HCT116 (cell line): ENCODE measurements around the gene GM2A. TPM values are rescaled to one million over a fixed set of nuclear protein-coding genes. Genes with fewer than 3 reads are reported as not detected.

Experiments
- ATAC-seq: fragments of 200-7000 bp; cut with Tn5 transposase; 2 replicates; pipeline ENCODE4 v1.9.1; 2020; ENCODE audit warnings: mild to moderate bottlenecking, moderate library complexity
- BruUV-seq: library from RNA; stranded (reverse); fragments of 400-500 nt; replicated peaks from 2 replicates; lab custom pipeline; 2021; lab: Mats Ljungman, UMichigan
- CTCF ChIA-PET: fragments of 300-600 bp; sonication (Branson Sonifier 250); formaldehyde crosslinking; loops from one replicate; lab custom pipeline; 2021; ENCODE audit warnings: antibody characterized with exemption; lab: Charles Lee
- POLR2A ChIA-PET: fragments of 300-600, 350-600 bp; sonication (Branson Sonifier 250); formaldehyde crosslinking; loops from one replicate; lab custom pipeline; 2021; ENCODE audit warnings: antibody characterized with exemption; lab: Charles Lee
- RAD21 ChIA-PET, 2 experiments: fragments of 300-600 bp; sonication (Branson Sonifier 250); formaldehyde crosslinking; loops; one replicate each; lab custom pipeline; 2023; ENCODE audit warnings: low total read pairs in 2 of 2; ENCODE audit not compliant: uncharacterized antibody in 2 of 2, unreplicated experiment in 2 of 2, low non-redundant PET in 1 of 2; lab: Charles Lee
- DNase-seq: peaks from one replicate; pipeline ENCODE4 v3.0.0-alpha.2; 2010; ENCODE audit warnings: low read depth, low spot score
- H2AFZ ChIP-seq: fragments of 200-600 bp; shearing (Covaris generic), sonication (generic); 2 replicates; pipeline ENCODE4 v1.6.1; 2017; ENCODE audit warnings: low read depth, mixed run types, mixed read lengths, antibody characterized with exemption, low read length; ENCODE audit not compliant: poor library complexity, severe bottlenecking
- H3K27ac ChIP-seq: 2 replicates; pipeline ENCODE4 v1.5.1; 2012; ENCODE audit warnings: low read depth, low read length
- H3K27me3 ChIP-seq: fragments of 200-600 bp; sonication (generic); 2 replicates; pipeline ENCODE4 v1.6.1; 2016; ENCODE audit warnings: mixed run types, low read length, mixed read lengths; ENCODE audit not compliant: insufficient read depth
- H3K36me3 ChIP-seq, 2 experiments: fragments of 200-500 bp in 1 of 2; fragments of 200-600 bp in 1 of 2; sonication (Bioruptor generic) in 1 of 2; sonication (generic) in 1 of 2; 2 replicates each; pipeline versions ENCODE4 v1.5.1 to v1.6.1; 2014 to 2016; ENCODE audit warnings: low read length in 2 of 2, inconsistent platforms in 1 of 2, mixed read lengths in 1 of 2, mixed run types in 1 of 2; ENCODE audit not compliant: insufficient read depth in 2 of 2, control insufficient read depth in 1 of 2
- H3K4me1 ChIP-seq, 2 experiments: fragments of 200-600 bp in 1 of 2; sonication (generic) in 1 of 2; 2 replicates each; pipeline versions ENCODE4 v1.5.1 to v1.6.1; 2012 to 2017; ENCODE audit warnings: low read length in 2 of 2, inconsistent platforms in 1 of 2, mild to moderate bottlenecking in 1 of 2, mixed read lengths in 1 of 2, mixed run types in 1 of 2, moderate library complexity in 1 of 2; ENCODE audit not compliant: insufficient read depth in 2 of 2, control insufficient read depth in 1 of 2
- H3K4me2 ChIP-seq: fragments of 200-600 bp; sonication (generic); 2 replicates; pipeline ENCODE4 v1.6.1; 2017; ENCODE audit warnings: mixed run types, low read length, mixed read lengths
- H3K4me3 ChIP-seq, 2 experiments: fragments of 200-600 bp in 1 of 2; sonication (generic) in 1 of 2; replicated peaks in 1 of 2; 2 replicates each; pipeline ENCODE4 v1.5.1; 2011 to 2016; ENCODE audit warnings: low read length in 2 of 2, control low read depth in 1 of 2, low read depth in 1 of 2, mild to moderate bottlenecking in 1 of 2, mixed read lengths in 1 of 2, mixed run types in 1 of 2
- H3K79me2 ChIP-seq: fragments of 200-600 bp; sonication (generic); 2 replicates; pipeline ENCODE4 v1.6.1; 2017; ENCODE audit warnings: mild to moderate bottlenecking, mixed run types, low read length, moderate library complexity, mixed read lengths; ENCODE audit not compliant: insufficient read depth
- H3K9ac ChIP-seq: fragments of 200-600 bp; sonication (generic); 2 replicates; pipeline ENCODE4 v1.6.1; 2016; ENCODE audit warnings: low read length, mixed read lengths
- H3K9me2 ChIP-seq: fragments of 200-600 bp; sonication (generic), shearing (Covaris generic); 2 replicates; pipeline ENCODE4 v1.6.1; 2017; ENCODE audit warnings: mixed run types, mild to moderate bottlenecking, moderate library complexity; ENCODE audit not compliant: insufficient read depth
- H3K9me3 ChIP-seq, 2 experiments: fragments of 200-500 bp in 1 of 2; fragments of 200-600 bp in 1 of 2; sonication (Bioruptor generic) in 1 of 2; sonication (generic) in 1 of 2; 2 replicates each; pipeline ENCODE4 v1.6.1; 2014 to 2017; ENCODE audit warnings: low read length in 2 of 2, mixed read lengths in 2 of 2, inconsistent platforms in 1 of 2, low read depth in 1 of 2, mild to moderate bottlenecking in 1 of 2, mixed run types in 1 of 2, moderate library complexity in 1 of 2; ENCODE audit not compliant: control insufficient read depth in 1 of 2, insufficient read depth in 1 of 2
- H4K20me1 ChIP-seq: fragments of 200-600 bp; sonication (generic), shearing (Covaris generic); 2 replicates; pipeline ENCODE4 v1.6.1; 2017; ENCODE audit warnings: mixed run types, mild to moderate bottlenecking, moderate library complexity; ENCODE audit not compliant: insufficient read depth
- CBX3 ChIP-seq: IDR thresholded peaks from 2 replicates; pipeline ENCODE4 v1.6.1; 2012; ENCODE audit warnings: low read depth
- CEBPB ChIP-seq: IDR thresholded peaks from 2 replicates; pipeline ENCODE4 v1.6.1; 2012; ENCODE audit warnings: low read depth
- EGR1 ChIP-seq: IDR thresholded peaks from 2 replicates; pipeline ENCODE4 v1.6.1; 2012; ENCODE audit warnings: low read depth
- ELF1 ChIP-seq: IDR thresholded peaks from 2 replicates; pipeline ENCODE4 v1.6.1; 2012; ENCODE audit warnings: low read depth, borderline replicate concordance
- EZH2 ChIP-seq: fragments of 200-600 bp; sonication (generic); IDR thresholded peaks from 2 replicates; pipeline ENCODE4 v1.6.1; 2017; ENCODE audit warnings: antibody characterized with exemption, mixed run types
- EZH2phosphoT487 ChIP-seq: fragments of 200-600 bp; IDR thresholded peaks from 2 replicates; pipeline ENCODE4 v1.6.1; 2018; ENCODE audit warnings: antibody characterized with exemption, borderline replicate concordance
- FOSL1 ChIP-seq: IDR thresholded peaks from 2 replicates; pipeline ENCODE4 v1.6.1; 2012; ENCODE audit warnings: low read depth
- SIN3A ChIP-seq: IDR thresholded peaks from 2 replicates; pipeline ENCODE4 v1.6.1; 2012; ENCODE audit warnings: low read depth
- SP1 ChIP-seq: IDR thresholded peaks from 2 replicates; pipeline ENCODE4 v1.6.1; 2012; ENCODE audit warnings: low read depth
- SRF ChIP-seq: IDR thresholded peaks from 2 replicates; pipeline ENCODE4 v1.6.1; 2012; ENCODE audit warnings: low read depth
- YY1 ChIP-seq: IDR thresholded peaks from 2 replicates; pipeline ENCODE4 v1.6.1; 2011; ENCODE audit warnings: low read length, low read depth, moderate library complexity, mild to moderate bottlenecking; ENCODE audit not compliant: insufficient replicate concordance; ENCODE audit errors: extremely low read depth
- ZFX ChIP-seq: fragments of 450-650 bp; IDR thresholded peaks from 2 replicates; pipeline ENCODE4 v1.6.1; 2017
- ZNF274 ChIP-seq: fragments of 200-500 bp; sonication (Bioruptor generic); IDR thresholded peaks from 2 replicates; pipeline ENCODE4 v1.6.1; 2014; ENCODE audit warnings: mild to moderate bottlenecking, low read depth, low read length, inconsistent platforms
- intact Hi-C: fragments of 100-400 bp; cut with micrococcal nuclease; formaldehyde crosslinking; loops from 2 replicates; pipeline ENCODE4 v1.10.0; 2022
- total RNA-seq: library from RNA; stranded (reverse); gene quantifications from one replicate; pipeline ENCODE4 v1.2.1, GENCODE V29; 2021; ENCODE audit not compliant: unreplicated experiment
- TF ChIP-seq, protein P1 (sequence below): IDR thresholded peaks from 2 replicates; pipeline ENCODE4 v1.6.1; 2011; ENCODE audit warnings: mild to moderate bottlenecking, low read length, moderate library complexity; ENCODE audit not compliant: insufficient replicate concordance; ENCODE audit errors: extremely low read depth
- TF ChIP-seq, protein P2 (sequence below): IDR thresholded peaks from 2 replicates; pipeline ENCODE4 v1.6.1; 2012
- TF ChIP-seq, protein P3 (sequence below): IDR thresholded peaks from 2 replicates; pipeline ENCODE4 v1.6.1; 2012; ENCODE audit warnings: low read depth

The GM2A gene
- total RNA-seq, 1 experiment from 2014 or later = 25.0 TPM

DNA sequence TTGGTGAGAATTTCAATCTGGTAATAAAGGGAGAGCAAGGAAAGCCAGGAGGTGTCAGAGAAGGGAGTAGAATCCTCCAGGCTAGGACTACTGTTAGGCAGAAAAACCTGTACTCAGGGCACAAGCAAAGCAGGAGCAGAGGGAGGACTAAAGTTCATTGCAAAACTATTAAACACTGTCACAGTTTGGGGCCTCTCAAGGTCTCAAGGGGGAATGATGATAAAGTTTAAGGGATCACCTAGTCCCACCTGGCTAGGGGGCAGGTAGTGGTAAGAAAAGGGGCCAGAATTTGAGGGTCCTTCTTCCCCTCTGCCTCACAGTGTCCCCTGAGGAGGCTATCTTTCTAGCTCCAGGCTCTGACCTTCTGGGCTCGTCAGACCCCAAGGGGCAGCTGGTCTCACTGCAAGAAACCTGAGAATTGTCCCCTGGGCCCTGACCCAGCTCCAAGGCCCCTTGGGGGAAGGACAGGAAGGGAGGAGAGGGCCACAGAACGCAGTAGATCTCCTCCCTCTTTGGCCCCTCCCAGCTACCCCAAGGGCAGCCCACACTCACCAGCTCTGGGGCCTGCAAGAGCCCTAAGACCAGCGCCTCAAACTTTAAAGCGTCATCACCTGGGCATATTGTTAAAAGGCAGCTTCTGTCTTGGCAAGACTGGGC, 30.1 kb upstream of the GM2A start:
- peaks cover 8 to 23% of the 10 kb centered on the region in 2 experiments; a peak in 3 of 4 replicates for H3K4me1 ChIP-seq
- H3K9ac ChIP-seq = peak overlapping the region; percentile 58
- H3K79me2 ChIP-seq = no peaks in the 10 kb centered on the region
- no peaks in the 10 kb centered on the region for H3K27me3 ChIP-seq
- H3K4me3 ChIP-seq = peak overlapping the region; percentile 62 to 64
- H3K36me3 ChIP-seq = no peaks in the 10 kb centered on the region
- H2AFZ ChIP-seq = peak overlapping the region; percentile 84
- ChIA-PET POLR2A (interaction anchor here (1.3 to 2.4 kb wide), 3 partner anchors 9 to 30 kb away, joined by 4 to 15 read pairs (median 4); partner anchors contain the start of gene GM2A), RAD21 (no interaction called here), CTCF (interaction anchor here (1.1 to 1.8 kb wide), 3 partner anchors 16 to 93 kb away, joined by 4 to 10 read pairs (median 5); partner anchors contain the start of gene GM2A)
- intact Hi-C loops = no loop called here
- H3K9me3 ChIP-seq = no peaks in the 10 kb centered on the region
- BruUV-seq = no TSS peak
- peak overlapping the region; percentile 96 for H3K4me2 ChIP-seq
- no peaks in the 10 kb centered on the region for H4K20me1 ChIP-seq
- no peaks in the 10 kb centered on the region for H3K9me2 ChIP-seq
- no peak overlapping the region for H3K27ac ChIP-seq
- TF ChIP-seq EGR1 (no peak), ELF1 (no peak), ZFX (no peak), FOSL1 (no peak), YY1 (no peak), ZNF274 (no peak), CEBPB (no peak), SIN3A (no peak), SRF (no peak), SP1 (no peak), EZH2 (no peak), EZH2phosphoT487 (no peak), CBX3 (no peak)
- TF ChIP-seq, protein P1, sequence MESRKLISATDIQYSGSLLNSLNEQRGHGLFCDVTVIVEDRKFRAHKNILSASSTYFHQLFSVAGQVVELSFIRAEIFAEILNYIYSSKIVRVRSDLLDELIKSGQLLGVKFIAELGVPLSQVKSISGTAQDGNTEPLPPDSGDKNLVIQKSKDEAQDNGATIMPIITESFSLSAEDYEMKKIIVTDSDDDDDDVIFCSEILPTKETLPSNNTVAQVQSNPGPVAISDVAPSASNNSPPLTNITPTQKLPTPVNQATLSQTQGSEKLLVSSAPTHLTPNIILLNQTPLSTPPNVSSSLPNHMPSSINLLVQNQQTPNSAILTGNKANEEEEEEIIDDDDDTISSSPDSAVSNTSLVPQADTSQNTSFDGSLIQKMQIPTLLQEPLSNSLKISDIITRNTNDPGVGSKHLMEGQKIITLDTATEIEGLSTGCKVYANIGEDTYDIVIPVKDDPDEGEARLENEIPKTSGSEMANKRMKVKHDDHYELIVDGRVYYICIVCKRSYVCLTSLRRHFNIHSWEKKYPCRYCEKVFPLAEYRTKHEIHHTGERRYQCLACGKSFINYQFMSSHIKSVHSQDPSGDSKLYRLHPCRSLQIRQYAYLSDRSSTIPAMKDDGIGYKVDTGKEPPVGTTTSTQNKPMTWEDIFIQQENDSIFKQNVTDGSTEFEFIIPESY = no peak
- TF ChIP-seq, protein P2, sequence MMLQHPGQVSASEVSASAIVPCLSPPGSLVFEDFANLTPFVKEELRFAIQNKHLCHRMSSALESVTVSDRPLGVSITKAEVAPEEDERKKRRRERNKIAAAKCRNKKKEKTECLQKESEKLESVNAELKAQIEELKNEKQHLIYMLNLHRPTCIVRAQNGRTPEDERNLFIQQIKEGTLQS = no peak
- TF ChIP-seq, protein P3, sequence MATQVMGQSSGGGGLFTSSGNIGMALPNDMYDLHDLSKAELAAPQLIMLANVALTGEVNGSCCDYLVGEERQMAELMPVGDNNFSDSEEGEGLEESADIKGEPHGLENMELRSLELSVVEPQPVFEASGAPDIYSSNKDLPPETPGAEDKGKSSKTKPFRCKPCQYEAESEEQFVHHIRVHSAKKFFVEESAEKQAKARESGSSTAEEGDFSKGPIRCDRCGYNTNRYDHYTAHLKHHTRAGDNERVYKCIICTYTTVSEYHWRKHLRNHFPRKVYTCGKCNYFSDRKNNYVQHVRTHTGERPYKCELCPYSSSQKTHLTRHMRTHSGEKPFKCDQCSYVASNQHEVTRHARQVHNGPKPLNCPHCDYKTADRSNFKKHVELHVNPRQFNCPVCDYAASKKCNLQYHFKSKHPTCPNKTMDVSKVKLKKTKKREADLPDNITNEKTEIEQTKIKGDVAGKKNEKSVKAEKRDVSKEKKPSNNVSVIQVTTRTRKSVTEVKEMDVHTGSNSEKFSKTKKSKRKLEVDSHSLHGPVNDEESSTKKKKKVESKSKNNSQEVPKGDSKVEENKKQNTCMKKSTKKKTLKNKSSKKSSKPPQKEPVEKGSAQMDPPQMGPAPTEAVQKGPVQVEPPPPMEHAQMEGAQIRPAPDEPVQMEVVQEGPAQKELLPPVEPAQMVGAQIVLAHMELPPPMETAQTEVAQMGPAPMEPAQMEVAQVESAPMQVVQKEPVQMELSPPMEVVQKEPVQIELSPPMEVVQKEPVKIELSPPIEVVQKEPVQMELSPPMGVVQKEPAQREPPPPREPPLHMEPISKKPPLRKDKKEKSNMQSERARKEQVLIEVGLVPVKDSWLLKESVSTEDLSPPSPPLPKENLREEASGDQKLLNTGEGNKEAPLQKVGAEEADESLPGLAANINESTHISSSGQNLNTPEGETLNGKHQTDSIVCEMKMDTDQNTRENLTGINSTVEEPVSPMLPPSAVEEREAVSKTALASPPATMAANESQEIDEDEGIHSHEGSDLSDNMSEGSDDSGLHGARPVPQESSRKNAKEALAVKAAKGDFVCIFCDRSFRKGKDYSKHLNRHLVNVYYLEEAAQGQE = no peak
- peak; percentile 51 for ATAC-seq
- no peak for DNase-seq
